Pons (tissue), 1 donor: ENCODE measurements around the gene PON2.
"Not testable (repeated sequence)": the region's sequence is repeated elsewhere in the genome, so short reads cannot be mapped to it uniquely, and the experiment has no call there.

Experiments
- DNase-seq: peaks from one replicate; pipeline ENCODE4 v3.0.0-alpha.2; 2016; ENCODE audit warnings: low spot score

Gene PON2

DNA sequence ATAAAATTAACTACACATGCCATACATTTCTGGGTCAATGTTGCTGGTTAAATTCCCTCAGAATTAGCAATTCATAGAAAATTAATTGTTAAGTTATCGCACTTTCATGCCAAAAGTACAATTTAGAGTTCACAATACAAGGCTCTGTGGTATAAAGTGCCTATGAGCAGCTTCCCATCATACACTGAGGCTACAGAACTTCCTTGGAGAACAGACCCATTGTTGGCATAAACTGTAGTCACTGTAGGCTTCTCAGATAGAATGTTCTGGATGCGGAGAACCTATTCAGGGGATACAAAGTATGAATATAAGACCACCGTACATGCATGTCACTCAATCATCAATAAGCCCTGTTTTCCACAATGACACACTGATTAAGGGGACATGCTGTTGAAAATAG is 29.6 kb downstream of the PON2 start:
- DNase-seq: peak; percentile 64

DNA sequence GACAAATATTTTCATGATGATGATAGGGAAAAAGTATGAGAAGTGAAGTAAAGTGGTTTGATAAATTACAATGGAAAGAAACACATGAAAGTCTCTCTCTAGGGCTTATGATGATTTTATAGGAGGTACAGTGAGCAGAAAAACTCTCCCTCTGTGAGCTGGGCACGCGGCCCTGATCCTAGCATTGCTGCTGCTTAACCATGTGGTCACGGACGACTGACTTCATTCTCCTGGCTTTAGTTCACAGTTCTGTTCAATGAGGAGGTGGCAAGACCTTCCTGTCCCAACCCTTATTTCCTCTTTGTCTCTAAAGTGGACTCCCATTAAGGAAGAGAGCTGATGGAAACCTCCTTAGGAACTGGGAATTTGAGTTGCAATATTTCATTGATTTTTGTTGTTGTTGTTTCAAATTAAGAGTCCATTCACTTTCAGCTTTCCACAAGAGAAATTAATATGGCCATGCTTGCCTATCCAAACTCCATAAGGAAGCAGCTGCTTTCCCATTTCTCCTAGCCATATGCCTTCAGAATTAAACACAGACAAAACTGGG is 30.4 kb downstream of the PON2 start:
- DNase-seq: peak; percentile 48

- DNase-seq: no peak
Measured at GRCh38 chr7:95398155-95398940, 36.5 kb downstream of the PON2 start.

GRCh38 chr7:95397381-95397780 is 37.4 kb downstream of the PON2 start:
- DNase-seq: no peak

DNA sequence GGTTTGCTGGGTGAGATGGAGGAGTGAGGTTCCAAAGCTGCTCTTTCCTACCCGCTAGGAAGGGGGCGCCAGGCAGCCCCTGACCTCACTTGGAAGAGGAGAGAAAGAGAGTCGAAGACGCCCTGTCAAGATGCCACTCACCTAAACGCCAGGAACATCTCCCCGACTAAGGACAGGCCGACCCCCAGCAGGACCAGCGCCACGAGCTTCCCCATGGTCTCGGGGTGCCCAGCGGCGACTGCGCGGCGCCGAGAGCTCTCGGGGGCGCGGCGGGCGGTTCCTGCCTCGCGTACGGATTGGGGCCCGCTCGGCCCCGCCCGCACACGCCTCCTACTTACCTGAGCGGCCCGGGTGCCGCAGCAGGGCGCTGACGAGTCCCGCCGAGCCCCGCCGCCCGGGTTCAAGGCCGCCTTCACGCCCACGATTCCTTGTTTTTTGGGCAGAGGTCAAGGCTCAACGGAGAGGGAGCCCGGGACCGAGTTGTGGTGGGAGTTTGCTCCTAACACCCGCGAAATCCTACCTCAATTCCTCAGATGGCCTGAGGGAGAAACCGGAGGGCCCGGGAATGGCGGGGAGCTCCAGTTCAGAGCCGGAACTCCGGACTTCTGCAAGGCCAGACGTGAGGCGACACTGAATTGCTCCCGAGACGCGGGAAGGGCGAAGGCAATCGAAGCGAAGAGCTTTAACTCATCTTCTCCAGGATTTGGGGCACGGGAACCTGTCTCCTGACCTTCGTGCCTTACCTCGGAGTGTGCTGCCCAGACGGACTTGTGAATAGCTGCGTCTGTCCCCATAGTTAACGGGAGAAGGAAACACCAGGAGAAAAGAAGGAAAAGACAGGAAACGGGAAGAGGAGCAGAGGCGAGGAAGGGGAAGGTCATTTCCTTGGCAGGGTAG is 38.4 kb downstream of the PON2 start, which contains the start of gene PON3:
PON3 (minus strand) TSS at position 240 of the 897 bp plus-strand sequence; CDS start at position 215, 25 bp downstream.
- DNase-seq: no peak

DNA sequence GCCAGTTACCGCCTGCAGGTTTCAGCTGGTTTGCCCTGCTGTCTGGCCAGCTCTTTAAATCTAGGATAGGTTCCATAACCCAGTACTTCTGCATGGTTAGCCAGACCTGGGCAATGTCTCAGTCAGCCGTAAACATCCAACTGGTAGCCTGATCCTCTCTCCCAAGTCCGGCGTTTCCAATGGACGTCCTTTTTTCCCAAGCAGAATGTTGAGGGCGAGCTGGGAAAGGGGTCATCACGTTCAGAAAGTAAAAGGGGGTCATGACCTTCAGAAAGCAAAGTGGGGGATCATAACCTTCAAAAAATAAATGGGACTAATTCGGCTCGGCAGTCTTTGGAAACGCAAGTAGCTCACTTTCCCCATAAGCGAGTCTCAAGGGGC is 39.1 kb downstream of the PON2 start:
- no peak for DNase-seq

- no peak for DNase-seq
Measured at GRCh38 chr7:95394370-95394769, 40.5 kb downstream of the PON2 start.

- no peak for DNase-seq
Measured at GRCh38 chr7:95391761-95392160, 43.1 kb downstream of the PON2 start.

DNA sequence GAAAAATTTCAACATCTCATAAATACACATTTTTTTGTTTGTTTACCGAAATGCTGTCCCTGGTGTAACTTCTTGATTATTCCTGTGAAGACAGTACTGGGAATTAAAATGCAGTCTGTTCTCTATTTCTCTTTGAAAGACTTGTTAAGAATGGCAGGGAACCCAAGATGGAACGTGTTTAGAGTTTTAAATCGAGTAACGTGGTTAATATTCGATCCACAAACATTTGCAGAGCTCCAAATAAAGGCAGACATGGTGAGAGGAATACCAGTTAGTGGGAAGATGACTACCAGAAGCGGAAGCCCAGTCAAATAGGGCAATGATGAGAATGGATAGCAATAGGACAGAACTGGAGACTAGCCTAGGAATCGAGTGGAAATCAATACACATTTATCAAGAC is 45.3 kb downstream of the PON2 start:
- DNase-seq: peak; percentile 53

DNA sequence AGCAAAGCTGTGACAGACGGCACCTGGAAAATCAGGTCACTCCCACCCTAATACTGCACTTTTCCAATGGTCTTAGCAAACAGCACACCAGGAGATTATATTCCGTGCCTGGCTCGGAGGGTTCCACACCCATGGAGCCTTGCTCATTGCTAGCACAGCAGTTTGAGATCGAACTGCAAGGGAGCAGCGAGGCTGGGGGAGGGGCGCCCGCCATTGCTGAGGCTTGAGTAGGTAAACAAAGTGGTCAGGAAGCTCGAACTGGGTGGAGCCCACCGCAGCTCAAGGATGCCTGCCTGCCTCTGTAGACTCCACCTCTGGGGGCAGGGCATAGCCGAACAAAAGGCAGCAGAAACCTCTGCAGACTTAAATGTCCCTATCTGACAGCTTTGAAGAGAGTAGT is 55.4 kb downstream of the PON2 start:
- DNase-seq: not testable (repeated sequence)

GRCh38 chr7:95376632-95377400 is 58.0 kb downstream of the PON2 start:
- no peak for DNase-seq

DNA sequence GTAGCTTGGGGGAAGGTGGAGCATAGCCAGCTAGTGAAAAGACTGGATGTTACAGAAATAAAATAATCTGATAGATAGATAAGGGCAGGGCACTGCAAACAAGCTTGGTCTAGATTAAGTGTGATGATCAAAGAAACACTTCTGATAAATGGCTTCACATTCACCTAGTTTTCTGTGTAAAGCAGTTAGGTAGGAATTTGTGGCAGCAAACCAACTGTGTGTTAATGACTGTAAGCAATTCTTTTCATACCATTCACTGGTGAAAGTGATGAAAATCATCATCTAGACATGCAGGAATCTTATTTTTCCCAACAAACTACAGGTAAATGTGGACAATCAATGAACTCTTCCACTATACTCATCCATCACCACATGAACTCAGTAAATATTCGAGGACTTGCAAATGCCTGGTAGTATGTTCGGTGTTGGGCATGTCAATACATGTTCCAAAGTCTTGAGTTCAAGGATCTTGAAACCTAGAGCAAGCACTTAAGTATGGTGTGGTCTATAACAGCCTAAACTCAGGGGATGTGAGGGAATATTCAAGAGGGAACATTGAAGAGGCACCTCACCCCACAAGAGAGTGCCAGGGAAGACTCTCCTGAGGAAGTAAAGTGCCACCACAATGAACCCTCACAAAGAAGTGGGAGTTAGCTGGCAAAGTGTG is 59.1 kb downstream of the PON2 start:
- no peak for DNase-seq

GRCh38 chr7:95373323-95373722 is 61.5 kb downstream of the PON2 start:
- DNase-seq: no peak

GRCh38 chr7:95368235-95368634 is 66.6 kb downstream of the PON2 start:
- DNase-seq: no peak

- DNase-seq: no peak
Measured at GRCh38 chr7:95367606-95368005, 67.2 kb downstream of the PON2 start.

- DNase-seq: no peak
Measured at GRCh38 chr7:95365151-95365550, 69.7 kb downstream of the PON2 start.

GRCh38 chr7:95357623-95358022 is 77.2 kb downstream of the PON2 start:
- no peak for DNase-seq
